Type B pancreatic cell (in vitro differentiated cells): ENCODE data around the gene CSNK1E. TPM values are rescaled to one million over a fixed set of nuclear protein-coding genes. Genes with fewer than 3 reads are reported as not detected.
A peak's percentile ranks its signal among the peaks of the same experiment; 100 is the strongest.

Experiments used
- DNase-seq: peaks from one replicate; pipeline ENCODE4 v3.0.0; 2021; ENCODE audit warnings: mixed read lengths; ENCODE audit not compliant: unreplicated experiment; ENCODE audit errors: extremely low spot score
- H3K27ac Mint-ChIP-seq: 2 replicates; pipeline ENCODE4 v1.8.0; 2021; ENCODE audit warnings: mild to moderate bottlenecking, mixed read lengths
- H3K27me3 Mint-ChIP-seq: 2 replicates; pipeline ENCODE4 v1.8.0; 2021; ENCODE audit warnings: mixed read lengths
- H3K36me3 Mint-ChIP-seq: 2 replicates; pipeline ENCODE4 v1.8.0; 2021; ENCODE audit warnings: mixed read lengths
- H3K4me1 Mint-ChIP-seq: one replicate; pipeline ENCODE4 v1.8.0; 2021; ENCODE audit warnings: mixed read lengths; ENCODE audit not compliant: unreplicated experiment
- H3K4me3 Mint-ChIP-seq: 2 replicates; pipeline ENCODE4 v1.8.0; 2021; ENCODE audit warnings: mild to moderate bottlenecking, mixed read lengths
- H3K9me3 Mint-ChIP-seq: 2 replicates; pipeline ENCODE4 v1.8.0; 2021; ENCODE audit warnings: mixed read lengths
- total RNA-seq: library from RNA; stranded (reverse); gene quantifications from 2 replicates; pipeline ENCODE4 v1.2.1, GENCODE V29; 2021; ENCODE audit warnings: low replicate concordance
- TF ChIP-seq, protein P1 (sequence below): fragments of 200-600 bp; sonication (generic); conservative IDR thresholded peaks from 2 replicates; pipeline ENCODE4 v1.5.0; 2021; ENCODE audit warnings: antibody characterized with exemption, mild to moderate bottlenecking

Gene CSNK1E
- total RNA-seq, 1 donor from 2014 or later: 199 TPM

DNA sequence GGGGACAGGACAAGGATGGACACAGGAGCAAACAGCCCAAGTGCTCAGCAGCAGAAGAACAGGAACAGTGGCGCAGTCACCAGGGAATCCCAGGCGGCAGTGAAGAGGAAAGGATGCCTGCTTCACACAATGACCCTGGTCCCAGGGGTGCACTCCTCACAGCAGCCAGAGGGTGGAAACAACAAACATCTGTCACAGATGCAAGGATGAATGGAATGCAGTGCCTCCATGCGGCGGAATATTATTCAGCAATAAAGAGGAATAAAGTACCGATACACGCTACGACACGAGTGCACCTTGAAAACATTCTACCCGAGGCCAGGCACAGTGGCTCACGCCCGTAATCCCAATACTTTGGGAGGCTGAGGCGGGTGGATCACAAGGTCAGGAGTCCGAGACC, 12.7 kb downstream of the CSNK1E start:
- TF ChIP-seq, protein P1, sequence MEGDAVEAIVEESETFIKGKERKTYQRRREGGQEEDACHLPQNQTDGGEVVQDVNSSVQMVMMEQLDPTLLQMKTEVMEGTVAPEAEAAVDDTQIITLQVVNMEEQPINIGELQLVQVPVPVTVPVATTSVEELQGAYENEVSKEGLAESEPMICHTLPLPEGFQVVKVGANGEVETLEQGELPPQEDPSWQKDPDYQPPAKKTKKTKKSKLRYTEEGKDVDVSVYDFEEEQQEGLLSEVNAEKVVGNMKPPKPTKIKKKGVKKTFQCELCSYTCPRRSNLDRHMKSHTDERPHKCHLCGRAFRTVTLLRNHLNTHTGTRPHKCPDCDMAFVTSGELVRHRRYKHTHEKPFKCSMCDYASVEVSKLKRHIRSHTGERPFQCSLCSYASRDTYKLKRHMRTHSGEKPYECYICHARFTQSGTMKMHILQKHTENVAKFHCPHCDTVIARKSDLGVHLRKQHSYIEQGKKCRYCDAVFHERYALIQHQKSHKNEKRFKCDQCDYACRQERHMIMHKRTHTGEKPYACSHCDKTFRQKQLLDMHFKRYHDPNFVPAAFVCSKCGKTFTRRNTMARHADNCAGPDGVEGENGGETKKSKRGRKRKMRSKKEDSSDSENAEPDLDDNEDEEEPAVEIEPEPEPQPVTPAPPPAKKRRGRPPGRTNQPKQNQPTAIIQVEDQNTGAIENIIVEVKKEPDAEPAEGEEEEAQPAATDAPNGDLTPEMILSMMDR: no peak
- H3K4me1 Mint-ChIP-seq: peaks cover 29% of the 10 kb centered on the region
- no peak overlapping the region for H3K4me3 Mint-ChIP-seq
- H3K36me3 Mint-ChIP-seq: peaks cover 19% of the 10 kb centered on the region
- no peaks in the 10 kb centered on the region for H3K9me3 Mint-ChIP-seq
- H3K27ac Mint-ChIP-seq: peak overlapping the region; percentile 79
- DNase-seq: no peak
- no peaks in the 10 kb centered on the region for H3K27me3 Mint-ChIP-seq

DNA sequence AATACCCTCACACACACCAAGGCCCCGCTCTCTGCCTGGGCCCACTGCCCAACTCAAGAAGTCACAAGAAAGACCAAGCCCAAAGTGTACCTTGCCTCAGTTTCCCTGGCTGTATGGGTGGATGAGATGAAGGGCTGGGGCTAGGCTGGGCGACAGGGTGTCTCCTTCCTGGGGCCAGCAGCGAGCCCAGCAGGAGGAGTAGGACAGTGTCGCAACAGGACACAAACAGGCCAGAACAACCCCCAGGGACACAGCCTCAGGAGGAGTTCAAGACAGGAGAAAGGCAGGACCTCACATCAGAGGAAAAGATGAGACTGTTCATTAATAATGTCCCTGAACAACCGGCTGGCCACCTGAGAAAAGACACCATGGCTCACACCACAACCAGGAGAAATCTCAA, 13.3 kb downstream of the CSNK1E start:
- DNase-seq: no peak
- Mint-ChIP-seq H3K4me1 (peaks cover 29% of the 10 kb centered on the region), H3K9me3 (no peaks in the 10 kb centered on the region), H3K4me3 (no peak overlapping the region), H3K36me3 (peaks cover 21% of the 10 kb centered on the region), H3K27me3 (no peaks in the 10 kb centered on the region), H3K27ac (peak overlapping the region; percentile 79)
- TF ChIP-seq, protein P1: no peak

DNA sequence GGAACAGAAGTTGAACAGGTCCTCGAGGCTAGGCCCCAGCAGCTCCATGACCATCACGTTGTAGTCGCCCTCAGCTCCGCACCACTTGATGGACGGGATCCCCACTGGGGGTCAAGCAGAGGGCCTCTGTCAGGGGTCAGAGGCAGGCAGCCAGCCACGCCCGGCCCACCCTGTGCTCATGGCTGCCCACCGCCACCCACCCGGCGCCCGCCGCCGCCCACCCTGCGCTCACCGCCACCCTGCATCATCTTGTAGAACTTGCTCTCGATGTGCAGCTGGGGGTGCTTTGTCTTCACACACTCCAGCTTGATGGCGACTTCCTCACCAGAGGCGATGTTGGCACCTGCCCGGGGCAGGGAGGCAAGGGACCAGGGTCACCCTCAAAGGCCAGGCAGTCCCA, 14.3 kb downstream of the CSNK1E start:
- Mint-ChIP-seq H3K4me1 (peaks cover 24% of the 10 kb centered on the region), H3K27me3 (no peaks in the 10 kb centered on the region), H3K4me3 (no peak overlapping the region), H3K9me3 (no peaks in the 10 kb centered on the region), H3K27ac (no peak overlapping the region), H3K36me3 (peaks cover 18% of the 10 kb centered on the region)
- no peak for DNase-seq
- TF ChIP-seq, protein P1: no peak

DNA sequence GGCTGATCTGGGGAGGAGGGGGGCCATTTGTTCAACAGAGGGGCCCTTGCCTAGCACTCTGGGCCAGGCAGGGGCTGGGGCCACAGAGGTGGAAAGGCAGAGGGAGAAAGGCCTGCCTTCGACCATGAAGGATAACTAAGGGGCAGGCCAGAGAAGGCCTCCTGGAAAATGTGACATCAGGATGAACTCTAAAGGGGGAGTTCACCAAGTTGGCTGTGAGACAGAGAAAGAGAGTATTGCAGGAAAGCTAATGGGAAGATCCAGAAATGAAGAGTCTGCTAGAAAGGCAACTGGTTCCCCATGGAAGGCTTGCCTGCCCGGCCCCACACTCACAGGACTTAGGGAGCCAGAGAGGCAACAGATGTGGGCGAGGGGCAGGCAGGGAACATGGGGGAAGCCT, 16.3 kb downstream of the CSNK1E start:
- H3K36me3 Mint-ChIP-seq: peaks cover 23% of the 10 kb centered on the region
- peaks cover 20% of the 10 kb centered on the region for H3K4me1 Mint-ChIP-seq
- H3K27me3 Mint-ChIP-seq: no peaks in the 10 kb centered on the region
- H3K9me3 Mint-ChIP-seq: no peaks in the 10 kb centered on the region
- TF ChIP-seq, protein P1: no peak
- H3K27ac Mint-ChIP-seq: peak overlapping the region; percentile 100
- no peak for DNase-seq
- no peak overlapping the region for H3K4me3 Mint-ChIP-seq

DNA sequence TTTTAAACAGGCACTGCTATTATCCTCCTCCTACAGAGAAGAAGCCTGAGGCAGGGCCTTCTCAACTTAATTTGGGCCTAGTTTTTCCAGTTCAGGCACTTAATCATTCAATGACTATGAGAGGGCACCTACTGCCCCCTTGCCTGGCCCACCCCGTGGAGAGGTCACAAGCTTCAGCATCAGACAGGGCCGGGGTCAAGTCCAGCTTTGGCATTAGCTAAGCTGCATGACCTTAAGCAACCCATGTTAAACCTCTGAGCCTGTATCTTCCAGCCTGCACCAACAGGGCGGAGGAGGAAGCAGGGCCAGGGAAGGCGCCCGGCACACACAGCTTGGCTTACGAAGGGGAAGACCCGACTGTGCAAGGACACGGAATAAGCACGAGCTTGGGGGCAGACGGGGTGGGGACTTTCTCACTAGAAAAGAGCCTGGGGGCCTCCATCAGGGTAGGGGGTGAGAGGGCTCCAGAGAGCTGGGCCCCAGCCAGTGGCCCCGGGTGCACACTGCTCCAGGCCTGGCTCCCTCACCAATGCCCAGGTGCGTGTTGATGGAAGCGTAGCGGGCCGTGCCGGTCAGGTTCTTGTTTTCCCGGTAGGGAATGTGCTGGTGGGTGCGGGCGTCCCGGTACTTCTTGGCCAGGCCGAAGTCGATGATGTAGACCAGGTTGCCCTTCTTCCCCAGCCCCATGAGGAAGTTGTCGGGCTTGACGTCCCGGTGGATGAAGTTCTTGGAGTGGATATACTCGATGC, 16.9 kb downstream of the CSNK1E start:
- no peak for DNase-seq
- no peaks in the 10 kb centered on the region for H3K9me3 Mint-ChIP-seq
- H3K27ac Mint-ChIP-seq: peak overlapping the region; percentile 100
- H3K4me1 Mint-ChIP-seq: peaks cover 15% of the 10 kb centered on the region
- peak overlapping the region; percentile 69 for H3K4me3 Mint-ChIP-seq
- TF ChIP-seq, protein P1: no peak
- H3K27me3 Mint-ChIP-seq: no peaks in the 10 kb centered on the region
- peaks cover 23% of the 10 kb centered on the region for H3K36me3 Mint-ChIP-seq

DNA sequence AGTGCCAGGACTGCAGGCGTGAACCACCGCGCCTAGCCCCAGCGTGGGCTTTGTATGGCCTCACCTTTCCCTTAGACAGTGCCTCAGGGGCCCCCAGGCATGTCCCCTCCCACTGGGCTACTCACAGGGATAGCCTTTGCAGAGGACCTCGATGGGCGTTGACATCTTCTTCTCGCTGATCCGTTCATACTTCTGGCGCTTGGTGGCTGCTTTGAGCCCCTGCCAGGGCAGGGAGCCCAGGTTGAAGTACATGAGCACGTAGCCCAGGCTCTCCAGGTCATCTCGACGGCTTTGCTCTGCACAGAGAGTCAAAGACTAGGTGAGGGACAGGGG, 17.5 kb downstream of the CSNK1E start:
- peak overlapping the region; percentile 100 for H3K27ac Mint-ChIP-seq
- H3K4me1 Mint-ChIP-seq: peaks cover 12% of the 10 kb centered on the region
- DNase-seq: no peak
- H3K36me3 Mint-ChIP-seq: peaks cover 23% of the 10 kb centered on the region
- no peaks in the 10 kb centered on the region for H3K9me3 Mint-ChIP-seq
- no peaks in the 10 kb centered on the region for H3K27me3 Mint-ChIP-seq
- TF ChIP-seq, protein P1: no peak
- peak overlapping the region; percentile 69 for H3K4me3 Mint-ChIP-seq
